CD1c-positive myeloid dendritic cell (primary cell): ENCODE data around the gene ZNF530.
A peak's percentile ranks its signal among the peaks of the same experiment; 100 is the strongest.

Experiments
- DNase-seq: peaks from one replicate; pipeline ENCODE4 v3.0.0-alpha.2; 2016; ENCODE audit errors: extremely low spot score

The ZNF530 gene

DNA sequence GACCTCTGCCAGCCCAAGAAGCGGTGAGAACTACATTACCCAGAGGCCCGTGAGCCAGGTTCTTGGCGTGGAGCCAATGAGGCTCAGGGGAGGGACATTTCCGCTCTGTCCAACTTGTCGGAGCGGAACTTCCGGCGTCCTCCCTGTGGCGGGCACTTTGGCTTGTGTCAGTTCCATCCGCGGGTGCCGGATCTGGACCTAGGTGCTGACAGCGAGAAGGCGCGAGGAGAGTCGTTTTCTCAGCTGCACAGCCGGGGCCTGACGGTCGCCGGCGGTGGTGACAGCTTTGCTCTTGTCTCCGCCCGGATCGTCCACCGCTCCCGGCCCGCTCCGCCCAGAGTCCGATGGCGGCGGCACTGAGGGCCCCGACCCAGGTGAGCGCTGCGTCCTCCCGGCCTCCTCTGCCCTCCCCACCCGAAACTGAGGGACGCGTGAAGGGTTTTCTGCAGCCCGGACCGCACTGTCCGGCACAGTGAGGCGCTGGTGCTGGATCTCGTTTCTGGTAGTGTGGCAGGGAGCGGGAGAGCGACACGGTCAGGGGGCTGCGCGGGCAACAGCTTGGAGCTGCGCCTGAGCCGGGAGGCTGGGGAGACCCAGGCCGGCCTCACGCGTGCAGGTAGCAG lies at the start of gene ZNF530:
Gene ZNF530, plus strand, starts transcription at position 125 of the 623 bp plus-strand sequence. CDS start 4,461 bp downstream, outside the sequence.
- peak; percentile 95 for DNase-seq

DNA sequence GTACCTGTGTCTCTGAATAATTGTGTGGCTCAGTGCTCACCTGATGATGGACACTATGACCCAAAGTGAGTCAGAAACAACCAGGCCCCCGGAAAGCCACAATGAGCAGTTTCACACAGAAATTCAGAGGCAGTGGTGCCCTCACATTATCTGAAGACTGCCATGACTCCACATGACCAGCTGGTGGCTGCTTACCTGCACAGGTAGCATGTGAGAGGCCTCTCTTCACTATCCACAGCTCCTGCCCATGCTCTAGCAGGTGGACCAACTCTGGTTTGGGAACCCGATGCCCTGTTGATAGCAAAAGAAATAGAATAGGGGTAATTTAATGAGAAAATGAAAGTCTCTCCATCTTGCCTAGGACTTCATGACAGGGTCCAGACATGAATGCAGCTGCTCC lies 47.3 kb upstream of the ZNF530 start:
- no peak for DNase-seq

DNA sequence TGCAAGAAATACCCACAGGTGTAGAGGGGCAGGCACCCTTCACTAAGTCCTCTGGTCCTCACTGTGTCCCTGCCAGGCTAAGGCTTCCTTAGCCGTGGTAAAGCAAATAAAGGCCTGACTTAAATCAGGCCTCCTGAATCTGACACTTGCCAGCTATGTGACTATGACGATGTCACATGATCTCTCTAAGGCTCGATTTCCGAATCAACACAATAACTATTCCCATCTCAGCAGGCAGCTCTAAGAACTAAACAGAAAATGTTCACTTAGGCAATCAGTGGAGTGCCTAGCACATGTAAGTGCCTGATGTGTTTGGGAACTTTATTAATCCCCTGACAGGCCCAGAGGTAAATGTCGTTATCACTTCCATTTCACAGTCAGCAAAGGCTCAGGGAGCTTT lies 42.0 kb upstream of the ZNF530 start:
- DNase-seq = no peak

DNA sequence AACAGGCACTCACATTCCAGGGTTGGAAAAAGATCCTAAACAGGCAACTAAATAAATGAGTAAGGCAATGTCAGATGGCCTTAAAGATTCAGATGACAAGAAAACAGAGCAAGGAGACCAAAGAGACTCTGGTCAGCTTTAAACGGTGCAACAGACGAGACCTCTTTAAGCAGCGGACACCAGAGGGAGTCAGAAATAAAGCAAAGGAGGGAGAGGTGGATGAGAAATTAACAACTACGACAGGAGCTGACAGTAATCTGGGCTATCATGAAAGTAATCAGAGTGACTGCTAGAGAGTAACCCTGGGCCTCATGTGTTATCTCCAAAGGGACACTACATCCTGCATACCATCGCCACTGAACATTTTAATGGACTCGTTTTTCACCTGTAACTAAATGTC lies 41.2 kb upstream of the ZNF530 start:
- DNase-seq = no peak

DNA sequence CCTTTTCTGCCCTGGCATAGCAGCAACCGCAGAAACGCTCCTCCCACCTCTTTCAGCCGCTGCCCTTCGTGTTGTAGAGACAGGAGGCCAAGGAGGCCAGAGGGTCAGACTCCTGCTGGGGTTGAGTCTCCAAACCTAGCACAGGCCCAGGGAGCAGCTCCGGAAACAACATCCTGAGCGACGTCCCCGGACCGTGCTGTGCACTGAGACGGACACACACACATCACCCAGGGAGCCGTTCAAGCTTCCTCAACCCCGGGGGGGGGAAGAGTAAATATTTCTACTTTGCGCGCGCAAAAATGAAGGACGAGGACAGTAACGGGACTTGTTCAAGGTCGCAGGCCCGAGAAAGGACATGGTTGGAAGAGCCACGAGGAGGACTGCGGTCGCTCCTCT lies 40.7 kb upstream of the ZNF530 start:
- DNase-seq = no peak

DNA sequence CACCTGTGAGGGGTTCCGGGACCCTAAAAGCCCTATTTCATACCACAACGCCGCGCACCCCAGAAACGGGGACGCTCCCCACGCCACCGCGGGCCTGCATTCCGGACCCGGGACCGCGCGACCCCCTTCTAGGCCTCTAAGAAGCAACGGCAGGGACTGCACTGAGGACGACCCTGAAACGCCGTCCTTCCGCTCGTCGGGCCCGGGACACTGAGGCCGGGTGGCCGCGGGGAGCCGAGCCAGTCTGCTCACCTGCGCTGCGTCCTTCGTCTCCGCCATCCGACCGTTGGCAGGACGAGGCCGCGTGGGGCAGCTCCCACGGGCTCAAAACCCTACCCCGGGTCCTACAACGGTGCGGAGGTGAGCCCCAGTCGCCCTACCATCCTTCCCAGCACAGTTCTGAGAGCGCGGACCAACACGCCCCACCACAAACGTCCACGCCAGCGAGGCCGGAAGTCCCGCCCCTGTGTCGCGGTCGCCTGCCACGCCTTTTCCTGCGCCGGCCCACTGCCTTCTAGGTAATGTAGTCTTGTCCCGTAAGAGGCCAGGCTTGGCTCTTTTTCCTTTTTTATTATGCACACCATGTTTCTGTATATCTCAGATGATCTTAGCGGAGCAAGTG lies 40.2 kb upstream of the ZNF530 start, which contains the start of gene ZNF550:
Gene ZNF550, minus strand, starts transcription at position 460 of the 622 bp plus-strand sequence. Its CDS starts 181 bp downstream, at position 279.
- DNase-seq = peak; percentile 88

DNA sequence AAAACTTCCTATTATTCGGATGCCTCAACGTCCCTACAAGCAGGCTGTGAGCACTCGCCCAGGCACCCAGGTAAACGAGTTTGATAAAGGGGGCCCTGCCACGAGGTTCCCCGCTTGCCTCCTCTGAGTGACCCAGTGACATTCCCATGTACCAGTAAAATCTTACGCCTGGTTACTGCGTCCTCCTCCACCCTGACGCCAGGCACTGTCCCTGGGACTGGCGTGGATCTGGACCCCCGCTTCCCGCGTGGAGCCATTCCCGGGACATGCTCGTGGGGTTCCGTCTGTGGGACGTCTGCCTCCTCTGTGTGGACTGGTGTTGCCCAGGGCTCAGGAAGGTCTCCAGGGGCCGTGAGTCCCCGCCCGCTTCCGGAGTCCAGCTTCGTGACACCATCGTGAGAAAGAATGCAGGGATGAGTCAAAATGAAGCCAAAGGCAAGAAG lies 39.6 kb upstream of the ZNF530 start:
- DNase-seq = no peak

DNA sequence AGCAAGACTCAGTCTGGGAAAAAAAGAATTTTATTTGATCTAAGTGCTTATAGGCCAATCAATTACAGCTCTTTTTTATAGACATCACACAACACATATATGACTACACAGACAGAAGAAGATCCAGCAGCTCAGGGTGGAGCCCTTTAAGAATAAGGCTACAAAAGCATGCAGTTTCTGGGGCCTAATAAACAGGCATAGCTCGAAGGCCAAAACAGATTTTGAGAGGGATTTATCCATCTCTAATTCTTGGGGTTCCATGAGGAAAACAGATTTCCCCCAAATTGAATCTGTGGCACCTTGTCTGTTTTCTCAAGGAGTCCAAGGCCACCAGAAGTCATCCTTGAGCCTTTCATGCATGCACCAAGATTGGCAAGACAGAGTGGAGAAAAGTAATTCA lies 36.1 kb upstream of the ZNF530 start:
- no peak for DNase-seq

DNA sequence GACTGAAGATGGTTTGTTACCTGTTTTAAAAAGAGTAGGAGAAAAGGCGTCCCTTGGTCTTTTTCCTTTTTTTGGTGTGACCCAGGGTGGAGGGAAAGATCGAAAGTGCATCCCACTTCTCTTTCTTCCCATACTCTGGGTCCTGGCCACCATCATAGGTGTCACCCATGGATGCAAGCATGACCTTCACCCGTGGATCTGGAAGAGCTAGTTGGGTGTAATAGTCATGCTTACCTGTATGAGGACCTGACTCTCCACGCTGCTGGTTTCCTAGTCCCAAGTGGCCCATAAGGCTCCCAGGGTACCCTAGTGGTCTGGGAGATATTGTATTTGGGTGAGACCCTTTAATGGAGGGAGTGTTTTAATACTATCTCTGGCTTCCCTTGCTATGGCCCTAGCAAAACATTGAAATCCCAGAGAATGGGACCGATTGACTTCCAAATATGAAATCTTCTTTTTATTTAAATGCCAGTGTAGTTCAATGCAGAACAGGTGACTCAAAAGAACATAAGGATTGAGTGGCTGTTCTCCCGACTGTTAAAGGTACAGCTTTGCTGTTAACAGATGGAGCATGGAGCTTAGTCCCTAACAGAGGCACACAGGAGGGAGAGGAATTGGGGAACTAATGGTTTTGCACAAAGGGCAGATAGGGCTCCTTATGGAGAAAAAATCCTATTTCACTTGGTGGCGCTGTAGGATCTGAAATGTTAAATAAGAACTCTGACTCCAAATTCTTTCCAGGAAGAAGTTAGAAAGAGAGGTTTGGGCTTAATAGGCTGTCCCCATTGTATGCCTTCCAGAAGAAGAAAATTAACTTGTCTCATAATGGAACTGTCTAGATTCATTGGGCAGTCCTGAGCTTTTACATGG lies 33.1 kb upstream of the ZNF530 start:
- DNase-seq = no peak

DNA sequence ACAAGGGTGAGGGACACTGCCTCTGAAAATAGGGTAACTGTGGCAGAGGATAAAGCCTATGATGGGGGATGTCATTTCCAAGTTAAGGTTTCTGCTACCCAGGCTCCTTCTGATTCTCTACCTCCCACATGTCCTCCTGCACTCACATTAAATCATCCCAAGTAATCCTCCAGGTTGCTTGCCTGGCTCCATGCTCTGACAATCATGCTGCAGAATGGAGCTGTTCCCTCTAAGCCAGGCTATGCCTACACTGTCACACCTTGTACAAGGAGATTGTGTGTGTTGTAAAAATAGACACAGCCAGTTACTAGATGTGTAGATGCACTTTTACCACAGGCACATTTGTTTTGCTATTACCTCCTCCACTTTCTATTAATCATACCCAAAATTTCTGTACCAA lies 29.0 kb upstream of the ZNF530 start:
- DNase-seq = no peak

DNA sequence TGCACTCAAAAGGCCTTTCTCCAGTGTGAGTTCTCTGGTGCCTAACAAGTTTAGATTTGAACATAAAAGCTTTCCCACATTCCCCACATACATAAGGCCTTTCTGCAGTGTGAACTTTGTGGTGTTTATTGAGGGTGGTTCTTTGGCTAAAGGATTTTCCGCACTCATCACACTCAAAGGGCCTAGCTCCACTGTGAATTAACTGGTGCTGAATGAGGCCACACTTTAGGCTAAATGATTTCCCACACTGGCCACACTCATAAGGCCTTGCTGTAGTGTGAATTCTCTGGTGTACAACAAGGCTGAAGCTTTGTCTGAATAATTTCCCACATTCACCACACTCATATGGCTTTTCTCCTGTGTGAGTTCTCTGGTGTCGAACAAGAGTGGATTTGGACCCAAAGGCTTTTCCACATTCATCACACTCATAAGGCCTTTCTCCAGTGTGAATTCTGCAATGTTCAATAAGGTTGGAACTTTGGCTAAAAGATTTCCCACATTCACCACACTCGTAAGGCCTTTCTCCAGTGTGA lies 27.2 kb upstream of the ZNF530 start:
- DNase-seq = no peak

DNA sequence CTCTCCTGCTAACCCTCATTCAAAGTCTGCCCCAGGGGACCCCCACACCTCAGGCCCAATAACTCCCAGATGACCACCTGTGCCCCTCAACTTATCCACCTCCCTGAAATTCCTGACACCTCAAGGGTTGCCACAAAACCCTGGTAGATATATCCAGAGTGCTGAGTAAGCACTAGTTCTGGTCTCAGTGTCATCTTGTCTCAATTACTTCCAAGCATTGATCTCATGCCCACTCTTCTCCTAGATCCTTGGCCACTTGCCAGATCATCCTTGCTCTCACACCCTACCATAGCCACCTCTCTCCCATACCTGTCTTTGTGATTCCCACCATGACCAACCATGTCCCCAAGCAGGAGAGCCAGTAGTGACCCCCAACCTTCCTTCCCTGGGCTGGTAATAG lies 23.0 kb upstream of the ZNF530 start:
- no peak for DNase-seq

DNA sequence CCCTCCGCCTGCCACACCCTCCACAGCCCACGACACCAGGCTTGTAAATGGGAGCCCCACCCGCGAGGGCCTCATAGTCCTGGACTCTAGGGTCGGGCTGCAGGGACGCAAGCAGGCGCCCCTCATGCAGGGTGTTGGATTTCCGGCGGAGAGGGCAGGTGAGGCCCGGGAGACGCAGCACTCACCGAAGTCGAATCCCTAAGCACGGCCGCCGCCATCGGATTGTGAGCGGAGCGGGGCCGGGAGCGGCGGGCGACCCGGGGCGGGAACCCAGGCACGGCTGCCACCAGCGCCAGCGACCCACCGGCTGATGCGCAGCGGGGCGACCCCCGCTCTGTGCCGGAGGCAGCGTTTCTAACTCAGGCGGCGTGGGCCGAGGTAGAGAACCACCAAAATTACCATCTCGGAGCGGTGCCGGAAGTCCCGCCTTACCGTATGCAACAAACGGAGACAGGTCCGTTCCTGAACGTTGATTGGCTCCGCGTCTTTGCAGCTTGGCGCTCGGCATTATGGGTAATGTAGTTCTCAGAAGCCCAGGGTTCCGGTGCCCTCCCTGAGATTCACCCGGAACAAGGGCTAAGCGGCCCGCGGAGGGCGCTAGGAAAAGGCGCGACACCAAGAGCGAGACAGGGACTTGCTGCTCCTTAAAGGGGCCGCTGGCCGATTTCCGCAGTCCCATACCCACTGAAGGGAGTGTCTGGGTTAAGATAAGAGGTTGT lies 21.0 kb upstream of the ZNF530 start, which contains the start of gene ZNF416:
Gene ZNF416, minus strand, starts transcription at position 425 of the 719 bp plus-strand sequence. Its CDS starts 207 bp downstream, at position 218.
- peak; percentile 99 for DNase-seq

DNA sequence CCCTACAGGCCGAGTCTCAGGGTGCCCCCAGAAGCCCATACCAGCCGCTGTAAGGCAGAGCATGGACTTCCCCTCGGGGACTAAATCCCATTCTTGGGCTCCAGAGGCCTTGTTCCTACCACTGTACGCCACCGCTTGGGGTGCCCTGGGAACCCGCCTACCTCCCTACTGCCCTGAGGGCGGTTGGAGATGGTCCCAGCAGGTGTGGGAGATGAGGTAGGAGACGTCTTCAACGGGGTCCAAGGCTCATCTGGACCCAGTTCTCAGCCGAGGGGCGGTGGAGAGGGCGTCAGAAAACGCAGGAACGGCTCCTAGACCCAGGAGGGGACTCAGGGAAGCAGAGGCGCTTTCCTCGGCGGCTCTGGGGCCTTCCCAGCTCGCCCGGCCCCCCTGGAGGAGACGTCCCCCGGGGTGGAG lies 16.6 kb upstream of the ZNF530 start:
- DNase-seq = no peak

DNA sequence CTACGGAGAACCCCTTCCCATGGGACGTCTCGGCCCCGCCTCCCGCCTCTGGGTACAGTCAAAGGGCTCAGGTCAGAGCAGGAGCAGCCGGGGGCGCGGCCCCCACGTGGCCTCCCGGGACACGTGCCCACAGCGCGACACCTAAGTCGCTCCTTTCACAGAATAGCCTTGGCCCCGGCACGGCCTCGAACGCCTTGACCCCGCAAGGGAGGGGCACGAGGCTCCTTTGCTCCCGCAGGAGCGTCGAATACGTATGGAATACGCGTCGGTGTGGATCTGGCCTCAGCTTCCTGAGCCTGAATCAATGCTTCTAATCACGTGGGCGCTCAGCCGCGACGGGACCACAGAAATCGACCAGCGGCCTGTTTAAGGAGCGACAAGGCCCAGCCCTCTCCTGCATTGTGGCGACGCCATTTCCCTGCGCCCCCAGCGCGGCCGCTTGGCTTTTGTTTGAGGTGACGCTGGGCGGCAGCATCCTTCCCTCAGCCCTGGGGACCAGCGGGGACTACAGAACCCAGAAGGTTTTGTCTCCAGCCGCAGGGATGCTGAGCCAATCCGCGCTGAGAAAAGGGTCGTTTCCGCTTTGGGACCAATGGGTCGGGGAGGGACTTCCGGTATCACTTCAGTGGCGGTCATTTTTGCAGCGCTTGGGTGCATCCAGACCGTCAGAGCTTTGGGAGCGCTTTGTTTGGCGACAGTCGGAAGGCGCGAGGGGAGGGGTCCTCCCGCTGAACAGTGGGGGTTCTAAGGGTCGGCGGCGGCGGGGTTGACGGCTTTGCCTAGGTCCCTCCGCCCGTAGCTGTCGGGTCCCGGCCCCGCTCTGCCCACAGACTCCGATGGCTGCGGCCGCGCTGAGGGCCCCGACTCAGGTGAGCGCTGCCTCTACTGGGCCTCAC lies 15.9 kb upstream of the ZNF530 start, which contains the start of gene ZIK1:
Gene ZIK1, plus strand, starts transcription at position 625 of the 896 bp plus-strand sequence. Its CDS starts 212 bp downstream, at position 837.
- DNase-seq = peak; percentile 94

DNA sequence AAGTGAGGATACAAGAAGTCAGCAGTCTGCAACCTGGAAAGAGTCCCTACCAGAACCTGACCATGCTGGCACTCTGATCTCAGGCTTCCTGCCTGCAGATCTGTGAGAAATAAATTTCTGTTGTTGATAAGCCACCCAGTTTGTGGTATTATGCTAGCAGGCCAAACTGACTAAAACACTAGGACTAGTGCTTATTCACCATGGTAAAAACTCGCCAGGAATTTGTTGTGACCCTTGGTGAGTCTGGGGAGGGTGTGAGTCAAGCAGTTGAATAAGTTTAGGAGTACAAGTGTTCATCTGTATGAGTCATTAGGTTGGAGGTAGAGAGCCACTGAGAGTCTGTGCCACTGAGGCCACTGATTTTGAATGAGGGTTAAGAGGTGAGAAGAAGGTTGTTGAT lies 12.2 kb upstream of the ZNF530 start:
- DNase-seq = no peak

DNA sequence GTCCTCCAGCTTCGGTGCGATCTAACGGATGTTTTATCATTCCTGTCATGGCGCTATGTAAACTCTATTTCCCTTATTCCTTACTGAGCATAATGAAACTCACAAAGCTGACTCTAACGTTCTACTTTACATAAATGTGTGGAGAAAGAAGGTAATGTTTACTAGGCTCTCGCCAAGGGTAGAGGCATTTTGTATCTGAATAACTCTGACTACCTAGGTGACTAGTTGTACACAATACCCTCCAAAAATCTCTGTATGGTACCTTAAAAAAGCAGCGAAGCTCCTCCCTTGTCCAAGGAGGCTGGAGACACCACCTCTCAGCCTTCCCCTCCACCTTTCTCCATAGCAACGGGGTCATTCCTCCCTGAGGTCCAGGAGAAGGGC lies 316 bp upstream of the ZNF530 start:
- no peak for DNase-seq

DNA sequence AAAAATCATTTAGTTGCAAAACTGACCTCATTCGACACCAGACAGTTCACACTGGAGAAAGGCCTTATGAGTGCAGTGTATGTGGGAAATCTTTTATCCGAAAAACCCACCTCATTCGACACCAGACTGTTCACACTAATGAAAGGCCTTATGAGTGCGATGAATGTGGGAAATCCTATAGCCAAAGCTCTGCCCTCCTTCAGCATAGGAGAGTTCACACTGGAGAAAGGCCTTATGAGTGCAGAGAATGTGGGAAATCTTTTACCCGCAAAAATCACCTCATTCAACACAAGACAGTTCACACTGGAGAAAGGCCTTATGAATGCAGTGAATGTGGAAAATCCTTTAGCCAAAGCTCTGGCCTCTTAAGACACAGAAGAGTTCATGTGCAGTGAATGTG lies 7.2 kb downstream of the ZNF530 start:
- DNase-seq = no peak

DNA sequence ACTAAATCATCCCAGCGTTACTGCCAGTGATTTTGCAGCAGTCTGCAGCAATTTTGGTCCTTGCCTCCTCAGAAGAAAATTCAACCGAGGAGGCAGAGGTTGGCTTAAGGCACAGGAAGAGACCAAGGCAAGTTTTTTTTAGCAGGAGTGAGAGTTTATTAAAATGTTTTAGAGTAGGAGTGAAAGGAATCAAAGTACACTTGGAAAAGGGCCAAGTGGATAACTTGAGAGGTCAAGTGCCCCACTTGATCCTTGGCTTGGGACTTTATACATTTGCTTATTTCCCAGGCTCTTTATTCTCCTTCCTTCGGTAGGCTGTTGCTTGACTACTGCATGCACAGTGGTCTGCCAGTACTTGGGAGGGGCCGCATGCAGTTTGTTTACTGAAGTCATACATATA lies 11.4 kb downstream of the ZNF530 start:
- DNase-seq = no peak
